ENCODE results near the gene OR3A3.
"Not testable (repeated sequence)": the region's sequence is repeated elsewhere in the genome, so short reads cannot be mapped to it uniquely, and the experiment has no call there.

OR3A3 gene

DNA sequence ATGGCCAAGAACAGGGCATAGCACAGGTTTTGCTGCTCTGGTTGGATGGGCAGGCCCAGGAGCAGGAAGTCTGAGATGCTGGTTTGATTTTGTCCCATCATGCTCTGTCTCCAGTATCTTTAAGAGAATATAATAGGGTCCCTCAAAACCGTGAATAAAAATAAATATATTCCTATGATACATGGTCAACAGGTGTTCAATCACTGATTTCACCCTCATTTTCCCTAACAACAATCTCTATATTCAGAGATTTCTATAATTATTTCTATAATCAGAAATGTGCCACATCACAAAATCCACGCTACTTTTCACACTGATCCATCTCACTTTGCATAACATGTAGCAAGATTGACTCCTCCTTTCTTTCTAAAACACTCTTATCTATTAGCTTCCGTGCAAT, 22.6 kb downstream of the OR3A3 start, which contains the start of gene OR1E2:
TSS of gene OR1E2 (minus strand) at position 101 of the 400 bp plus-strand sequence. CDS start at position 101, 0 bp downstream.
- no peak within 1 kb of the TSS for H3K4me3 ChIP-seq (ENCODE audit: control insufficient read depth, low read depth, low read length)
- no peak for DNase-seq (ENCODE audit: low read depth)
- TF ChIP-seq, protein P1, sequence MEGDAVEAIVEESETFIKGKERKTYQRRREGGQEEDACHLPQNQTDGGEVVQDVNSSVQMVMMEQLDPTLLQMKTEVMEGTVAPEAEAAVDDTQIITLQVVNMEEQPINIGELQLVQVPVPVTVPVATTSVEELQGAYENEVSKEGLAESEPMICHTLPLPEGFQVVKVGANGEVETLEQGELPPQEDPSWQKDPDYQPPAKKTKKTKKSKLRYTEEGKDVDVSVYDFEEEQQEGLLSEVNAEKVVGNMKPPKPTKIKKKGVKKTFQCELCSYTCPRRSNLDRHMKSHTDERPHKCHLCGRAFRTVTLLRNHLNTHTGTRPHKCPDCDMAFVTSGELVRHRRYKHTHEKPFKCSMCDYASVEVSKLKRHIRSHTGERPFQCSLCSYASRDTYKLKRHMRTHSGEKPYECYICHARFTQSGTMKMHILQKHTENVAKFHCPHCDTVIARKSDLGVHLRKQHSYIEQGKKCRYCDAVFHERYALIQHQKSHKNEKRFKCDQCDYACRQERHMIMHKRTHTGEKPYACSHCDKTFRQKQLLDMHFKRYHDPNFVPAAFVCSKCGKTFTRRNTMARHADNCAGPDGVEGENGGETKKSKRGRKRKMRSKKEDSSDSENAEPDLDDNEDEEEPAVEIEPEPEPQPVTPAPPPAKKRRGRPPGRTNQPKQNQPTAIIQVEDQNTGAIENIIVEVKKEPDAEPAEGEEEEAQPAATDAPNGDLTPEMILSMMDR (IDR thresholded peaks at IDR 0.05; ENCODE audit: control insufficient read depth, insufficient read depth, low read depth, low read length, missing control alignments), result no peak

DNA sequence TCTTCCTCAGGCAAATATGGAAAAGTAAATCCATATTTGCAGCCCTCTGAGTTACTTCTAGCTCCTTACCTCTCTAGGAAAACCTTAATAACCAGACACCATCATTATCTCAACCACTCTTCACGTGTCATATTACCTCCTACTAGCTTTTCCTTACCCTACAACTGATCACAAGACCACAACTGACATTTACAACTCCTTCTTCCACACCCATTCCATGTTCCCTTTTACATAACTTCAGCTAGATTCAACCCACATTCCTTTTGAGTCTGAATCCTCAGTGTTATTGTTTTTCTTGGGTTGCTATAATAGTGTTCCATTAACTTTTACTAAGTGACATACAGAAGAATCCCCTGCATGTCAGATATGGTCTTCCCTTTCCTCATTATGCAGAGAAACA, 27.2 kb downstream of the OR3A3 start:
- DNase-seq (ENCODE audit: low read depth), result no peak
- no peak overlapping the region for H3K4me3 ChIP-seq (ENCODE audit: control insufficient read depth, low read depth, low read length)
- TF ChIP-seq, protein P1 (IDR thresholded peaks at IDR 0.05; ENCODE audit: control insufficient read depth, insufficient read depth, low read depth, low read length, missing control alignments), result no peak

DNA sequence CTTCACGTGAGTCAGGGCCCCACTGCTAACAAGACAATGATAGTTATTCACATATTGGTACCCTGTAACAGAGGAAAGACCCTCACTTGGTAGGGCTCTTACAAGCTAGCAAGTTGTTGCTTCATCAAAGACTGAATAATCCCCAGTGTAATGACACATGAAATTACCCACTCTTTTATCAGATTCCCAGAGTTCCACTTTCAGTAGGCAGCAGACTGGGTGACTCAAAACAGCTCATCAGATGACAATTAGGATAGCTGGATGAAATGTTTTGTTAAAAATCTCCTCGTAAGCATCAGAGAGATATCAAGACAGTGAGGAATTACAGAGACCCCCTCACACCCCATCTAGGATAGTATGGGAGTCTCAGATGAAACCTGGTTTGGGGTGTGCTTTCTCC, 29.3 kb downstream of the OR3A3 start:
- TF ChIP-seq, protein P1 (IDR thresholded peaks at IDR 0.05; ENCODE audit: control insufficient read depth, insufficient read depth, low read depth, low read length, missing control alignments), result no peak
- no peak for DNase-seq (ENCODE audit: low read depth)
- no peak overlapping the region for H3K4me3 ChIP-seq (ENCODE audit: control insufficient read depth, low read depth, low read length)

DNA sequence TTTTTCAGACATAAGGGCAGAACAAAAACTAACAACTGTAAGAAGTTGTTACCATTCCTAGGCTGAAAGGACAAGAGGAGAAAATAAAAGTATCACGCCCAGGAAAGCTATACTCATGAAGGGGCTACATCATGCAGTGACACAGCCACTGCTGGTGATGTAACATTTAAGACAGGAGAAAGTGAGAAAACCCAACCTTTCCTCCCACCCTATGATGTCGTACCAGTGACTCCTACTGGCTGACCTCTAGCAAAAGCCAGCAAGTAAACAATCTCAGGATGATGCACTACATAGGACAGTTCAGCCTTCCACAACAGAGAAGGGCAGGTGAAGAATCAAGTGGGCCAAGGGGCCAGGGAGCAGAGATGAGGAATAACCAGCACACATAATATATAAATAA, 36.5 kb downstream of the OR3A3 start:
- TF ChIP-seq, protein P1 (IDR thresholded peaks at IDR 0.05; ENCODE audit: control insufficient read depth, insufficient read depth, low read depth, low read length, missing control alignments), result no peak
- no peak for DNase-seq (ENCODE audit: low read depth)
- H3K4me3 ChIP-seq (ENCODE audit: control insufficient read depth, low read depth, low read length), result no peak overlapping the region

DNA sequence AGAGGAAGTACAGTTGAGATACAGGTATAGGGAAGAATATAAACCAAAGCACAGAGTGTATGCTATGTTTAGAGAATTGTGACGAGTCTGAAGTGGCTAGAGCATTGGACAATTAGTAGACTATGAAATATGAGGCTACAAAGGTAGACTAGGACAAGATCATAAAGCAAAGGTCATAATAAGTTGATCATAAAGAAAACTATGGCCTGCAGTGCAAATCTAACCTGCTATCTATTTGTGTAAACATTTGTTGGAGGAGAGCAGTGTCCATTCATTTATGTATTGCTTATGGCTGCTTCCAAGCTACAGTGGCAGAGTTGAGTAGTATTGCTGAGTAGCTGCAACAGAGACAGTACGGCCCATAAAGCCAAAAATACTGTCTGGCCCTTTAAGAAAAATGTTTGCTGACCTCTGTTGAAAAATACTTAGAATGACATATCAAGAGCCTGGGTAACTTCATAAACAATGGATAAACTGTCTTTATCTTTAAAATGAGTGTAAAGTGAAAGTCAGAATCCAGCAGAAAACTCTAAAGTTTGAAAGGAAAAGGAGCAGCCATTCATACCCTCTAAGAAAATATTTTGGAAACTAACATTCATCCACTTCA, 37.0 kb downstream of the OR3A3 start:
- TF ChIP-seq, protein P1 (IDR thresholded peaks at IDR 0.05; ENCODE audit: control insufficient read depth, insufficient read depth, low read depth, low read length, missing control alignments), result no peak
- no peak overlapping the region for H3K4me3 ChIP-seq (ENCODE audit: control insufficient read depth, low read depth, low read length)
- no peak for DNase-seq (ENCODE audit: low read depth)

DNA sequence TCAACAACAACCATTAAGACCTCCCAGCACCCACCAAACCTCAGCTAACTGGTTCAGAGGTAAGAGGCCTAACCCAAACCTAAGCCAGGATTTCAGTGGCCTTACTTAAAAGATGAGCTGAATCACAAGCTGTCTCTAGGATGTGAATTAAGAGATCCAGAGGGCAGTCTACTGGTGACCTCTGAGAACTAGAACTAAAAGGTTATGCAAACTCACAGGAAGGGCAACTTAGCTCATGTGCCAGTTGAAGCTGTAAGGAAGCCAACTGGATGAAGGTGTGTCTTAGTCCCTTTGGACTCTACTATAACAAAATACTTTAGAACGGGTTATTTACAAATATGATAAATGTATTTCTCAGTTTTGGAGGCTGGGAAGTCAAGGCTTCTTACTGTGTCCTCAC, 55.2 kb downstream of the OR3A3 start:
- DNase-seq (ENCODE audit: low read depth); H3K4me3 ChIP-seq (ENCODE audit: control insufficient read depth, low read depth, low read length): not testable (repeated sequence)

DNA sequence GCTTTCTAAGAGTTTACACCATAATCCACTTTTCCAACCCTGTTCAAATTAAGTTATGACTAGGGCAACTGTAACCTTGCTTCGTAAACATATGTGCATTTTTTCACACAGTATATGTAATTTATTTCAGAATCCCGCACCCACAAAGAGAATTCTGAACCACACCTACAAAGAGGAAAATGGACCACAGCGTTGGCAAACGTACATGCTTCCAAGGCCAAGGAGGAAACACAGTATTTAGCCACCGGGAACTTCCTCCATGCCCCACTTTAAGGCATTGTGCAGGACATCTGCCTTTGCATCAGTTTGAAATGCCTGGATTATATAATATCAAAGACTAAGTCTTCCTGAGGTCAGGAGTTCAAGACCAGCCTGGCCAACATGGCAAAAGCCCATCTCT, 58.4 kb downstream of the OR3A3 start:
- H3K4me3 ChIP-seq (ENCODE audit: control insufficient read depth, low read depth, low read length), result no peak overlapping the region
- no peak for DNase-seq (ENCODE audit: low read depth)
- TF ChIP-seq, protein P1 (IDR thresholded peaks at IDR 0.05; ENCODE audit: control insufficient read depth, insufficient read depth, low read depth, low read length, missing control alignments), result no peak

Data from AG09309 (cell line).